ENCODE measurements around the gene SLC35G6. TPM values are rescaled to one million over a fixed set of nuclear protein-coding genes. Genes with fewer than 3 reads are reported as not detected.

Gene SLC35G6
- total RNA-seq, 1 donor from 2014 or later: not detected

- peaks cover 6% of the 10 kb centered on the region for H3K4me1 Mint-ChIP-seq (ENCODE audit: low read depth)
- no peak for TF ChIP-seq CTCF (IDR thresholded peaks at IDR 0.05; ENCODE audit: unreplicated experiment)
- peaks cover 34% of the 10 kb centered on the region for H3K36me3 Mint-ChIP-seq (ENCODE audit: insufficient read depth)
- H3K9me3 Mint-ChIP-seq (ENCODE audit: low read depth): no peaks in the 10 kb centered on the region
- no peak overlapping the region for H3K27ac Mint-ChIP-seq
- no peak for DNase-seq (ENCODE audit: low spot score, unreplicated experiment)
- no peak overlapping the region for H3K4me3 Mint-ChIP-seq (ENCODE audit: low read depth)
- H3K27me3 Mint-ChIP-seq: no peaks in the 10 kb centered on the region
Measured at GRCh38 chr17:7497636-7498035, 16.4 kb downstream of the SLC35G6 start.

DNA sequence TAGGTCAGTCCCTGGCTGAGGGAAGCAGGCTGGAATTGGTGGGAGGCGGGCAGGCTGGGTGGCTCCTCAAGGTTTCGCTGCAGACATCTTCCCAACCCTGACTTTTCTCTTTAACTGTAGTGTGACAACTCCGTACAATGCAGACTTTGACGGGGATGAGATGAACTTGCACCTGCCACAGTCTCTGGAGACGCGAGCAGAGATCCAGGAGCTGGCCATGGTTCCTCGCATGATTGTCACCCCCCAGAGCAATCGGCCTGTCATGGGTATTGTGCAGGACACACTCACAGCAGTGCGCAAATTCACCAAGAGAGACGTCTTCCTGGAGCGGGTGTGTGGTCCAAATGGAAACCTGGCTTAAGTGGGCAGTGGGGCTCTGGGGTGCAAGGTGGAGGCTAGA is 17.9 kb downstream of the SLC35G6 start:
- Mint-ChIP-seq H3K36me3 (ENCODE audit: insufficient read depth) (peaks cover 40% of the 10 kb centered on the region), H3K4me1 (ENCODE audit: low read depth) (no peaks in the 10 kb centered on the region), H3K27me3 (no peaks in the 10 kb centered on the region), H3K9me3 (ENCODE audit: low read depth) (no peaks in the 10 kb centered on the region), H3K4me3 (ENCODE audit: low read depth) (no peak overlapping the region), H3K27ac (no peak overlapping the region)
- no peak for TF ChIP-seq CTCF (IDR thresholded peaks at IDR 0.05; ENCODE audit: unreplicated experiment)
- no peak for DNase-seq (ENCODE audit: low spot score, unreplicated experiment)

- TF ChIP-seq CTCF (IDR thresholded peaks at IDR 0.05; ENCODE audit: unreplicated experiment): no peak
- no peaks in the 10 kb centered on the region for H3K9me3 Mint-ChIP-seq (ENCODE audit: low read depth)
- peak overlapping the region; percentile 69 for H3K27ac Mint-ChIP-seq
- no peak for DNase-seq (ENCODE audit: low spot score, unreplicated experiment)
- no peaks in the 10 kb centered on the region for H3K27me3 Mint-ChIP-seq
- no peak overlapping the region for H3K4me3 Mint-ChIP-seq (ENCODE audit: low read depth)
- H3K4me1 Mint-ChIP-seq (ENCODE audit: low read depth): no peaks in the 10 kb centered on the region
- H3K36me3 Mint-ChIP-seq (ENCODE audit: insufficient read depth): peaks cover 39% of the 10 kb centered on the region
Measured at GRCh38 chr17:7501729-7502128, 20.5 kb downstream of the SLC35G6 start.

DNA sequence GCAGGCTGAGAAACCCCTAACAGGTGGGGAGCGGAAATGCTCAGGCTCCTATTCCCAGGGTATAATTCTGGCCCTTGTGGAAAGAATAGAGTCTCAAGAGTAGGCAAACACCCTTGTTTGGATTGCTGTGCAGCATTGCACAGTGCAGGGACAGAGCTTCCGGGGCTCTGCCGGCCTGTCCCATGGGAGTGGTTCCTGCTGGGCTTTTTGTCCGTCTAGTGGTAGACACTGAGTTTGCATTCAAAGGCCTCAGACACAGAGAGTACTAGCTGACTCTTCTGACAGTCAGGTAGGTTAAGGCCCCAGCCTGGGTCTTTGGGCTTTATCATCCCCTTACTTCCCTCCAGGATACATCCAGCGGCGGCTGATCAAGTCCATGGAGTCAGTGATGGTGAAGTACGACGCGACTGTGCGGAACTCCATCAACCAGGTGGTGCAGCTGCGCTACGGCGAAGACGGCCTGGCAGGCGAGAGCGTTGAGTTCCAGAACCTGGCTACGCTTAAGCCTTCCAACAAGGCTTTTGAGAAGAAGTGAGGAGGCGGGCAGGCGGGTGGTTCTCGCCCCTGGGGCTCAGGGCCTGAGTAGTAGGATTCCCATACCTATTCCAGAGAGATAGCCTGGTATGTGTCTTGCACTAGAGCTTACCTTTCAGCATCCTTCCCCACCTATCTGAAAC is 21.1 kb downstream of the SLC35G6 start:
- Mint-ChIP-seq H3K9me3 (ENCODE audit: low read depth) (no peaks in the 10 kb centered on the region), H3K27ac (no peak overlapping the region), H3K4me1 (ENCODE audit: low read depth) (no peaks in the 10 kb centered on the region), H3K4me3 (ENCODE audit: low read depth) (no peak overlapping the region), H3K36me3 (ENCODE audit: insufficient read depth) (peaks cover 36% of the 10 kb centered on the region), H3K27me3 (no peaks in the 10 kb centered on the region)
- no peak for TF ChIP-seq CTCF (IDR thresholded peaks at IDR 0.05; ENCODE audit: unreplicated experiment)
- DNase-seq (ENCODE audit: low spot score, unreplicated experiment): no peak

- no peak for DNase-seq (ENCODE audit: low spot score, unreplicated experiment)
- H3K36me3 Mint-ChIP-seq (ENCODE audit: insufficient read depth): peaks cover 38% of the 10 kb centered on the region
Measured at GRCh38 chr17:7502987-7503386, 21.7 kb downstream of the SLC35G6 start.

More at GRCh38 chr17:7502987-7503386, 21.7 kb downstream of the SLC35G6 start:
- Mint-ChIP-seq H3K27me3 (no peaks in the 10 kb centered on the region), H3K4me1 (ENCODE audit: low read depth) (no peaks in the 10 kb centered on the region), H3K27ac (no peak overlapping the region), H3K9me3 (ENCODE audit: low read depth) (no peaks in the 10 kb centered on the region), H3K4me3 (ENCODE audit: low read depth) (no peak overlapping the region)
- TF ChIP-seq CTCF (IDR thresholded peaks at IDR 0.05; ENCODE audit: unreplicated experiment): peak; percentile 34

Measured in progenitor cell of endocrine pancreas (in vitro differentiated cells).